Stimulated activated CD4-positive, alpha-beta T cell treated with anti-CD3 and anti-CD28 coated beads, Interleukin-15, amount 100 ng/mL, for 1 hour (primary cell): ENCODE measurements around the gene APEH.

Experiments
- DNase-seq, 2 donors: peaks; one replicate each; pipeline ENCODE4 v3.0.0-alpha.2; 2020; ENCODE audit warnings: low read depth in 1 of 2, low spot score in 1 of 2

The APEH gene

GRCh38 chr3:49650177-49650576 is 24.0 kb upstream of the APEH start:
- DNase-seq = no peak

- no peak for DNase-seq
These were observed 23.5 kb upstream of the APEH start for GRCh38 chr3:49650637-49651036.

GRCh38 chr3:49652218-49652902 is 21.8 kb upstream of the APEH start:
- DNase-seq = no peak

- DNase-seq = no peak
These were observed 21.2 kb upstream of the APEH start for GRCh38 chr3:49652903-49653415.

GRCh38 chr3:49653621-49654020 is 20.5 kb upstream of the APEH start:
- DNase-seq = no peak

- DNase-seq = no peak
These were observed 19.9 kb upstream of the APEH start for GRCh38 chr3:49654176-49654825.

GRCh38 chr3:49654955-49655556 is 19.1 kb upstream of the APEH start:
- DNase-seq = no peak

GRCh38 chr3:49655731-49656285 is 18.3 kb upstream of the APEH start:
- DNase-seq = no peak

GRCh38 chr3:49656541-49657112 is 17.5 kb upstream of the APEH start:
- no peak for DNase-seq

- no peak for DNase-seq
These were observed 16.8 kb upstream of the APEH start for GRCh38 chr3:49657208-49657915.

GRCh38 chr3:49658711-49659110 is 15.4 kb upstream of the APEH start:
- DNase-seq = no peak

GRCh38 chr3:49659756-49660155 is 14.4 kb upstream of the APEH start:
- no peak for DNase-seq

GRCh38 chr3:49661281-49661680 is 12.9 kb upstream of the APEH start:
- DNase-seq = no peak

- no peak for DNase-seq
These were observed 12.1 kb upstream of the APEH start for GRCh38 chr3:49662021-49662420.

GRCh38 chr3:49662720-49663413 is 11.3 kb upstream of the APEH start:
- DNase-seq = no peak

GRCh38 chr3:49663831-49664230 is 10.3 kb upstream of the APEH start:
- DNase-seq = no peak

GRCh38 chr3:49664300-49664699 is 9.9 kb upstream of the APEH start:
- no peak for DNase-seq

- no peak for DNase-seq
These were observed 8.2 kb upstream of the APEH start for GRCh38 chr3:49665822-49666519.

- DNase-seq = no peak
These were observed 7.6 kb upstream of the APEH start for GRCh38 chr3:49666592-49666991.
